Sigmoid colon (tissue), 7 donors: ENCODE measurements around the gene SLC22A2. TPM values are rescaled to one million over a fixed set of nuclear protein-coding genes. Genes with fewer than 3 reads are reported as not detected.

Source experiments
- DNase-seq: peaks from one replicate; pipeline ENCODE4 v3.0.0-alpha.2; 2019
- H3K27ac ChIP-seq, 4 donors: fragments of 200-600 bp; sonication (generic); one replicate each; pipeline ENCODE4 v1.5.1; 2016 to 2019; ENCODE audit warnings: mild to moderate bottlenecking in 1 of 4
- H3K27me3 ChIP-seq, 3 donors: fragments of 200-600 bp; sonication (generic); one replicate each; pipeline ENCODE4 v1.5.1; 2019; ENCODE audit warnings: mild to moderate bottlenecking in 1 of 3
- H3K36me3 ChIP-seq, 4 donors: fragments of 200-600 bp; sonication (generic); one replicate each; pipeline ENCODE4 v1.5.1; 2016 to 2019
- H3K4me1 ChIP-seq, 4 donors: fragments of 200-600 bp; sonication (generic); one replicate each; pipeline ENCODE4 v1.5.1; 2017 to 2019
- H3K4me3 ChIP-seq, 4 donors: fragments of 200-600 bp; sonication (generic); one replicate each; pipeline ENCODE4 v1.5.1; 2017 to 2019; ENCODE audit warnings: mild to moderate bottlenecking in 2 of 4, moderate library complexity in 1 of 4
- H3K9me3 ChIP-seq, 4 donors: fragments of 200-600 bp in 3 of 4; sonication (generic) in 3 of 4; one replicate each; pipeline versions ENCODE4 v1.5.1 to v1.6.1; 2013 to 2019
- EP300 ChIP-seq, 4 donors: sonication (generic); formaldehyde crosslinking; IDR thresholded peaks; one replicate each; pipeline ENCODE4 v1.6.1; 2017; ENCODE audit warnings: antibody characterized with exemption in 4 of 4
- POLR2A ChIP-seq, 2 donors: fragments of 450-650 bp; IDR thresholded peaks; one replicate each; pipeline ENCODE4 v1.6.1; 2016; ENCODE audit warnings: antibody characterized with exemption in 2 of 2, mild to moderate bottlenecking in 2 of 2, moderate library complexity in 2 of 2
- POLR2AphosphoS5 ChIP-seq, 4 donors: sonication (generic); formaldehyde crosslinking; IDR thresholded peaks; one replicate each; pipeline ENCODE4 v1.6.1; 2017; ENCODE audit warnings: antibody characterized with exemption in 4 of 4
- WGBS, 2 donors: extraction: QIAGEN DNeasy Blood & Tissue Kit; methylation state at CpG; one replicate each; pipeline ENCODE4 v1.1.7; 2013; 5-methylcytosine and 5-hydroxymethylcytosine counted together
- intact Hi-C: fragments of 100-400 bp; cut with DNase I; formaldehyde crosslinking; loops from one replicate; pipeline ENCODE4 v1.15.1; 2023
- polyA plus RNA-seq, 3 donors: library from polyadenylated mRNA; stranded (reverse); fragments of 200-250 nt; gene quantifications; one replicate each; pipeline ENCODE4 v1.2.3, GENCODE V29; 2013
- total RNA-seq, 4 donors: library from RNA; depleted of rRNA; stranded (reverse); fragments of >200 nt; gene quantifications; one replicate each; pipeline ENCODE4 v1.1.0, GENCODE V29; 2016
- TF ChIP-seq, protein P1 (sequence below), 4 experiments: fragments of 450-650 bp in 3 of 4; fragments of 200-600 bp in 1 of 4; IDR thresholded peaks; one replicate each; pipeline ENCODE4 v1.5.1; 2016 to 2019; ENCODE audit warnings: antibody characterized with exemption in 4 of 4, mild to moderate bottlenecking in 3 of 4, moderate library complexity in 2 of 4
- donor health status: healthy with polysubstance abuse.
- donor health status: Bipolar disorder and iron deficiency.
- donor health status: healthy.

The SLC22A2 gene
- total and polyA plus RNA-seq, 7 donors: 0.27 to 0.99 (median 0.32) TPM; not detected in 3

DNA sequence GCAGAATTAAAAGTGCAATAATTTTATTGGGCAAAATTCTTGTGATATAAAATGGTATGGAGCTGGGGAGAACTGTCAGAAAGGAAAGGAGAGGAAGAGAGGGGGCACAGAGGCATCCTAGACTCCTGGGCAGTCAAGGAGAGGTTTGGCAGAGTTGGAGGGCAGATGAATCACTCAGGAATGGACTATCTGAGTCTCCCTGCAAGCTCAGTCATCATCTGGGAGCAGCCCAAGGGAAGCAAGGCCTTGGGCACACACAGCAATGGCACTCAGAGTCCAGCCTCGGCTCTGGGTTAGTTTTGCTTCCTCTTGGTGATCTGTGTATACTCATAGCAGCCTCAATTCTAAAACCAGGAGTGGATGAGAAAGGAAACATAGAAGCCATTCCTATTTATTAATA, 69.8 kb downstream of the SLC22A2 start:
- peaks cover 0 to 11% (median 0%) of the 10 kb centered on the region in 4 donors for H3K9me3 ChIP-seq
- H3K36me3 ChIP-seq: no peaks in the 10 kb centered on the region
- 77 to 96% methylated on average over 1 of the region's 1 CpG for WGBS, 2 donors
- intact Hi-C loops: no loop called here
- no peak overlapping the region for H3K27ac ChIP-seq
- no peak for TF ChIP-seq POLR2AphosphoS5 (IDR thresholded peaks at IDR 0.05)
- TF ChIP-seq, protein P1, sequence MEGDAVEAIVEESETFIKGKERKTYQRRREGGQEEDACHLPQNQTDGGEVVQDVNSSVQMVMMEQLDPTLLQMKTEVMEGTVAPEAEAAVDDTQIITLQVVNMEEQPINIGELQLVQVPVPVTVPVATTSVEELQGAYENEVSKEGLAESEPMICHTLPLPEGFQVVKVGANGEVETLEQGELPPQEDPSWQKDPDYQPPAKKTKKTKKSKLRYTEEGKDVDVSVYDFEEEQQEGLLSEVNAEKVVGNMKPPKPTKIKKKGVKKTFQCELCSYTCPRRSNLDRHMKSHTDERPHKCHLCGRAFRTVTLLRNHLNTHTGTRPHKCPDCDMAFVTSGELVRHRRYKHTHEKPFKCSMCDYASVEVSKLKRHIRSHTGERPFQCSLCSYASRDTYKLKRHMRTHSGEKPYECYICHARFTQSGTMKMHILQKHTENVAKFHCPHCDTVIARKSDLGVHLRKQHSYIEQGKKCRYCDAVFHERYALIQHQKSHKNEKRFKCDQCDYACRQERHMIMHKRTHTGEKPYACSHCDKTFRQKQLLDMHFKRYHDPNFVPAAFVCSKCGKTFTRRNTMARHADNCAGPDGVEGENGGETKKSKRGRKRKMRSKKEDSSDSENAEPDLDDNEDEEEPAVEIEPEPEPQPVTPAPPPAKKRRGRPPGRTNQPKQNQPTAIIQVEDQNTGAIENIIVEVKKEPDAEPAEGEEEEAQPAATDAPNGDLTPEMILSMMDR (IDR thresholded peaks at IDR 0.05): no peak
- TF ChIP-seq POLR2A (IDR thresholded peaks at IDR 0.05): no peak
- no peak for TF ChIP-seq EP300 (IDR thresholded peaks at IDR 0.05)
- no peaks in the 10 kb centered on the region for H3K27me3 ChIP-seq
- H3K4me1 ChIP-seq: no peaks in the 10 kb centered on the region
- H3K4me3 ChIP-seq: no peak overlapping the region
- no peak for DNase-seq

DNA sequence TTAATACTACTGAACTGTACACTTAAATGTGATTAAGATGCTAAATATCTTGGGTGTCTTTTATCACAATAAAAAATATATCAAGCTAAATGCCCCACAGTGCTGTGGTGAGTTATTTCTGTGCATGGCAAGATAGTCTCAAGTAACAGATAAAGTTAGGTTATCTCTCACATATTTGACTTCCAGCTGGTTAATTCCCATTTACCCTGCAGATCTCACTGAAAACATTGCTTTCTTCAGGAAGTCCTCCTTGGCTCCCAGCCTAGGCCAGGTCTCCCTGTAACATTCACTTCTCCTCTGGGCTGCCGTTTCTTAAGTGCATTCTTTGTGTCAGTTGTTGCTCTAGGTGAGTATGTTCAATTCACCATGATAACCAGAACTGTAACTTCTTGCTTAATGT, 77.9 kb downstream of the SLC22A2 start:
- no peak for TF ChIP-seq POLR2AphosphoS5 (IDR thresholded peaks at IDR 0.05)
- TF ChIP-seq EP300 (IDR thresholded peaks at IDR 0.05): no peak
- TF ChIP-seq, protein P1 (IDR thresholded peaks at IDR 0.05): no peak
- no peak for TF ChIP-seq POLR2A (IDR thresholded peaks at IDR 0.05)
- Histone ChIP-seq H3K4me3 (no peak overlapping the region), H3K27ac (no peak overlapping the region), H3K36me3 (no peaks in the 10 kb centered on the region), H3K27me3 (no peaks in the 10 kb centered on the region), H3K4me1 (no peaks in the 10 kb centered on the region), H3K9me3 (no peaks in the 10 kb centered on the region)
- 77 to 78% methylated on average over 1 of the region's 1 CpG for WGBS, 2 donors
- DNase-seq: no peak
- intact Hi-C loops: no loop called here

DNA sequence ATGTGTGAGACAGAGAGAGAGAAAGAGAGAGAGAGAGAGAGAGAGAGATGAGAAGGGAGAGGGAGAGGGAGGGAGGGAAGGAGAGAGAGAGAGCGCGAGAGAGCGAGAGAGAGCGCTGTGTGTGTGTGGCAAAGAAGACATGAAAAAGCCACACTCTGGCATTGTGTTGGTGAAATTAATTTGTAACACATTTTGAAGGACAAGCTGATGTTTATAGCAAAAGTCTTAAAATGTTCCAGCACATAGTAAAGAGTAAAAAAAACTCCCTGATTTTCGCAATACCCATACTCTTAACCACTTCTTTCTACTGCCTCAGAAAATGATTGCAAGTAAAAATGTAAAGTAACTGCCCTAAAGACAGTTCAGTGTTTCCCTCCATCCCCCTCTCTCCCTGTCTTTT, 80.3 kb downstream of the SLC22A2 start:
- no peaks in the 10 kb centered on the region for H3K36me3 ChIP-seq
- no peak for DNase-seq
- H3K27ac ChIP-seq: no peak overlapping the region
- WGBS, 2 donors: 87 to 91% methylated on average over 5 of the region's 5 CpGs
- intact Hi-C loops: no loop called here
- H3K4me3 ChIP-seq: no peak overlapping the region
- H3K9me3 ChIP-seq: no peaks in the 10 kb centered on the region
- H3K27me3 ChIP-seq: no peaks in the 10 kb centered on the region
- TF ChIP-seq POLR2AphosphoS5 (IDR thresholded peaks at IDR 0.05) (no peak), EP300 (IDR thresholded peaks at IDR 0.05) (no peak), POLR2A (IDR thresholded peaks at IDR 0.05) (no peak)
- TF ChIP-seq, protein P1 (IDR thresholded peaks at IDR 0.05): no peak
- H3K4me1 ChIP-seq: no peaks in the 10 kb centered on the region

DNA sequence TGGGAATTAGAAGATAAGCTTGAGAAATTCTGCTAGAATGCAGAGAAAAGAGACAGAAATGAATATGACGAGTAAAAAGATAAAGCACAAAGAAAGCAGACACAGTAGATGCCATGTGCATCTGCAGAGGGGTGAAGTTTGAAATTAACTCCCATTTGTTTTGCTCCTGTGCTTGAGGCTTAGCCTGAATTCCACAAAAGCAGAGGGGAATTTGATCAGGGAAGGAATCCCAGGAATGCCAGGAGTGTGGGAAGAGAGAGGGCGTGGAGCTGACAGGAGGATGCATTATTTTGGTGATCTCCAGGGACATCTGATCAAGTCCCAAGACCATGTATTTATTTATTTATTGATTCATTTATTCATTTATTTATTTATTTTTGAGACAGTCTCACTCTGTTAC, 81.4 kb downstream of the SLC22A2 start:
- H3K27ac ChIP-seq: no peak overlapping the region
- no peak for DNase-seq
- 43 to 46% methylated on average over 2 of the region's 2 CpGs for WGBS, 2 donors
- no peaks in the 10 kb centered on the region for H3K4me1 ChIP-seq
- no peak overlapping the region for H3K4me3 ChIP-seq
- no peaks in the 10 kb centered on the region for H3K9me3 ChIP-seq
- no peaks in the 10 kb centered on the region for H3K36me3 ChIP-seq
- TF ChIP-seq, protein P1 (IDR thresholded peaks at IDR 0.05): no peak
- TF ChIP-seq EP300 (IDR thresholded peaks at IDR 0.05): no peak
- TF ChIP-seq POLR2AphosphoS5 (IDR thresholded peaks at IDR 0.05): no peak
- TF ChIP-seq POLR2A (IDR thresholded peaks at IDR 0.05): no peak
- intact Hi-C loops: no loop called here
- H3K27me3 ChIP-seq: no peaks in the 10 kb centered on the region

DNA sequence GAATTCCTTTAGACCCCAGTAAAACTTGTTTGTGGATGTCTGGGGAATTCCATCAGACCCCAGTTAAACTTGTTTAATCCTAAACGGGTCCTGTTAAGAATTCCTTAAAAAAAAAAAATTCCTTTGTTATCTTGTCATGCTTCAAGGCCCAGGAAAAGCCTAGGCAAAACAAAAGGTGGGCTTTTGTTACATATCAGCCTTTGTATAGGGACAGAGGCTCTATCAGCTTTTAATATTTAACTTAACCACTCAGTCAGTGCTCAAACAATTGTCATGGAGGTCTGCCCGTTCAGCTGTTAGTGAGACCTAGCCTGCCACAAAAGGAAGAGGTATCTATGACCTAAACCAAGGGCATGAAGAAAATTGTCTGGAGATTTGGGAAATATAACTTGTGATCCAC, 83.9 kb downstream of the SLC22A2 start:
- TF ChIP-seq, protein P1 (IDR thresholded peaks at IDR 0.05): no peak
- no peak for TF ChIP-seq POLR2AphosphoS5 (IDR thresholded peaks at IDR 0.05)
- TF ChIP-seq EP300 (IDR thresholded peaks at IDR 0.05): no peak
- TF ChIP-seq POLR2A (IDR thresholded peaks at IDR 0.05): no peak
- no peaks in the 10 kb centered on the region for H3K27me3 ChIP-seq
- H3K36me3 ChIP-seq: no peaks in the 10 kb centered on the region
- no peak overlapping the region for H3K27ac ChIP-seq
- WGBS, 2 donors: 36 to 43% methylated on average over 2 of the region's 2 CpGs
- no peak overlapping the region for H3K4me3 ChIP-seq
- intact Hi-C loops: no loop called here
- no peaks in the 10 kb centered on the region for H3K9me3 ChIP-seq
- DNase-seq: no peak
- H3K4me1 ChIP-seq: peaks cover 0 to 12% (median 12%) of the 10 kb centered on the region in 4 donors
